Calu3 (cell line): ENCODE results near the gene STIL. TPM values are rescaled to one million over a fixed set of nuclear protein-coding genes. Genes with fewer than 3 reads are reported as not detected.
"Not testable (repeated sequence)": the region's sequence is repeated elsewhere in the genome, so short reads cannot be mapped to it uniquely, and the experiment has no call there.

Experiments used
- BruUV-seq: library from RNA; stranded (reverse); fragments of 400-500 nt; replicated peaks from 2 replicates; lab custom pipeline; 2021; lab: Mats Ljungman, UMichigan
- CTCF ChIA-PET: fragments of 300-600 bp; sonication (Branson Sonifier 250); formaldehyde crosslinking; loops from one replicate; lab custom pipeline; 2022; ENCODE audit warnings: antibody characterized with exemption; lab: Charles Lee
- DNase-seq: peaks from one replicate; pipeline ENCODE4 v3.0.0; 2022
- H3K27ac Mint-ChIP-seq: one replicate; pipeline ENCODE4 v1.8.0; 2022; ENCODE audit warnings: mixed read lengths; ENCODE audit not compliant: unreplicated experiment
- H3K27me3 Mint-ChIP-seq: one replicate; pipeline ENCODE4 v1.8.0; 2022; ENCODE audit warnings: mixed read lengths; ENCODE audit not compliant: unreplicated experiment
- H3K36me3 Mint-ChIP-seq: one replicate; pipeline ENCODE4 v1.8.0; 2022; ENCODE audit warnings: mild to moderate bottlenecking, moderate library complexity, mixed read lengths; ENCODE audit not compliant: insufficient read depth, unreplicated experiment
- H3K4me1 Mint-ChIP-seq: one replicate; pipeline ENCODE4 v1.8.0; 2022; ENCODE audit warnings: mild to moderate bottlenecking, low read depth, mixed read lengths; ENCODE audit not compliant: unreplicated experiment
- H3K4me3 Mint-ChIP-seq: one replicate; pipeline ENCODE4 v1.8.0; 2022; ENCODE audit warnings: mild to moderate bottlenecking, low read depth, moderate library complexity, mixed read lengths; ENCODE audit not compliant: unreplicated experiment
- H3K9me3 Mint-ChIP-seq: one replicate; pipeline ENCODE4 v1.8.0; 2022; ENCODE audit warnings: low read depth, mixed read lengths; ENCODE audit not compliant: unreplicated experiment
- intact Hi-C: fragments of 100-400 bp; cut with micrococcal nuclease; formaldehyde crosslinking; loops from one replicate; pipeline ENCODE4 v1.10.0; 2022; ENCODE audit not compliant: unreplicated experiment
- total RNA-seq: library from RNA; stranded (reverse); gene quantifications from 2 replicates; pipeline ENCODE4 v1.2.3, GENCODE V29; 2022
- TF ChIP-seq, protein P1 (sequence below): fragments of 200-600 bp; IDR thresholded peaks from one replicate; pipeline ENCODE4 v1.8.0; 2022; ENCODE audit warnings: antibody characterized with exemption; ENCODE audit not compliant: unreplicated experiment

The STIL gene
- total RNA-seq, 1 experiment from 2014 or later = 62.4 TPM

DNA sequence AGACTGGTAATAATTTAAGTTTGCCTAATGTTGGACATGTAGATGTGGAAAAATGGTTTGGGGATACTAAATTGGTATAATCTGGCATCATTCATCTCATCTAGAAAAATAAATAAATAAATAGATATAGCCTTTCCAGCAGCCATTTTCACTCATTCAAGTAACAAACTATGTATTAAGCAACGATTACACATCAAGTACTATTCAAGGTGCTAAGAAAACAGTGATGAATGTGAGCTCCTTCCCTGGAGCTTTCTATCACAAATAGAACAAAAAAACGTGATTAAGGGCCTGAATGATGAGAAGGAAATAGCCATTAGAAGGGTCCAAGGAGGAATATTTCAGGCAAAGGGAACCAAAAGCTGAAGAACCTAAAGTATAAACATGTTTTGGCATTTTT is 37.1 kb downstream of the STIL start:
- no TSS peak for BruUV-seq
- CTCF ChIA-PET = interaction anchor here (0.9 kb wide), 1 partner anchor 14 kb away, joined by 4 read pairs; no protein-coding TSS in a partner anchor
- no peak for DNase-seq
- intact Hi-C loops = no loop called here
- H3K36me3 Mint-ChIP-seq = peaks cover 45% of the 10 kb centered on the region
- H3K27me3 Mint-ChIP-seq = no peaks in the 10 kb centered on the region
- no peak overlapping the region for H3K4me3 Mint-ChIP-seq
- H3K4me1 Mint-ChIP-seq = peaks cover 17% of the 10 kb centered on the region
- H3K27ac Mint-ChIP-seq = no peak overlapping the region
- no peaks in the 10 kb centered on the region for H3K9me3 Mint-ChIP-seq
- TF ChIP-seq, protein P1, sequence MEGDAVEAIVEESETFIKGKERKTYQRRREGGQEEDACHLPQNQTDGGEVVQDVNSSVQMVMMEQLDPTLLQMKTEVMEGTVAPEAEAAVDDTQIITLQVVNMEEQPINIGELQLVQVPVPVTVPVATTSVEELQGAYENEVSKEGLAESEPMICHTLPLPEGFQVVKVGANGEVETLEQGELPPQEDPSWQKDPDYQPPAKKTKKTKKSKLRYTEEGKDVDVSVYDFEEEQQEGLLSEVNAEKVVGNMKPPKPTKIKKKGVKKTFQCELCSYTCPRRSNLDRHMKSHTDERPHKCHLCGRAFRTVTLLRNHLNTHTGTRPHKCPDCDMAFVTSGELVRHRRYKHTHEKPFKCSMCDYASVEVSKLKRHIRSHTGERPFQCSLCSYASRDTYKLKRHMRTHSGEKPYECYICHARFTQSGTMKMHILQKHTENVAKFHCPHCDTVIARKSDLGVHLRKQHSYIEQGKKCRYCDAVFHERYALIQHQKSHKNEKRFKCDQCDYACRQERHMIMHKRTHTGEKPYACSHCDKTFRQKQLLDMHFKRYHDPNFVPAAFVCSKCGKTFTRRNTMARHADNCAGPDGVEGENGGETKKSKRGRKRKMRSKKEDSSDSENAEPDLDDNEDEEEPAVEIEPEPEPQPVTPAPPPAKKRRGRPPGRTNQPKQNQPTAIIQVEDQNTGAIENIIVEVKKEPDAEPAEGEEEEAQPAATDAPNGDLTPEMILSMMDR = no peak

DNA sequence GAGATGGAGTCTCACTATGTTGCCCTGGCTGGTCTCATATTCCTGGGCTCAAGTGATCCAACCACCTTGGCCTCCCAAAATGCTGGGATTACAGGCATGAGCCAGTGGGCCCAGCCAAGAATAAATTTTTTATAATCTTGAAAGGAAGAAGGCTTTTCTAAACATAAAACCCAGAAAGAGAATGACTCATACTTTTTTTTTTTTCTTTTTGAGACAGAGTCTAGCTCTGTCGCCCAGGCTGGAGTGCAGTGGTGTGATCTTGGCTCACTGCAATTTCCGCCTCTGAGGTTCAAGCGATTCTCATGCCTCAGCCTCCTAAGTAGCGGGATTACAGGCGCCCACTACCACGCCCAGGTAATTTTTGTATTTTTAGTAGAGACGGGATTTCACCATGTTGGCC is 38.1 kb downstream of the STIL start:
- H3K9me3 Mint-ChIP-seq, H3K27me3 Mint-ChIP-seq, DNase-seq, H3K27ac Mint-ChIP-seq, intact Hi-C loops, H3K4me3 Mint-ChIP-seq, BruUV-seq: not testable (repeated sequence)
- H3K36me3 Mint-ChIP-seq = peaks cover 53% of the 10 kb centered on the region
- CTCF ChIA-PET = interaction anchor here (1.5 kb wide), 1 partner anchor 97 kb away, joined by 5 read pairs; no protein-coding TSS in a partner anchor
- H3K4me1 Mint-ChIP-seq = peaks cover 16% of the 10 kb centered on the region

DNA sequence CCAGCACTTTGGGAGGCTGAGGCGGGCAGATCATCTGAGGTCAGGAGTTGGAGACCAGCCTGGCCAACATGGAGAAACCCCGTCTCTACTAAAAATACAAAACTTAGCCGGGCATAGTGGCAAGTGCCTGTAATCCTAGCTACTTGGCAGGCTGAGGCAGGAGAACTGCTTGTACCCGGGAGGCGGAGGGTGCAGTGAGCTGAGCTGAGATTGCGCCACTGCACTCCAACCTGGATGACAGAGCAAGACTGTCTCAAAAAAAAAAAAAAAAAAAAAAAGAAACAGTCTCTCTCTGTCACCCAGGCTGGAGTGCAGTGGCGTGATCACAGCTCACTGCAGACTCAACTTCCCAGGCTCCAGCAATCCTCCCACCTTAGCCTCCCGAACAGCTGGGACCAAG is 48.4 kb downstream of the STIL start:
- DNase-seq, BruUV-seq, H3K4me1 Mint-ChIP-seq, H3K27me3 Mint-ChIP-seq, H3K9me3 Mint-ChIP-seq, H3K27ac Mint-ChIP-seq, H3K4me3 Mint-ChIP-seq, intact Hi-C loops: not testable (repeated sequence)
- CTCF ChIA-PET = interaction anchor here (0.6 kb wide), 1 partner anchor 86 kb away, joined by 3 read pairs; no protein-coding TSS in a partner anchor
- H3K36me3 Mint-ChIP-seq = peaks cover 65% of the 10 kb centered on the region

DNA sequence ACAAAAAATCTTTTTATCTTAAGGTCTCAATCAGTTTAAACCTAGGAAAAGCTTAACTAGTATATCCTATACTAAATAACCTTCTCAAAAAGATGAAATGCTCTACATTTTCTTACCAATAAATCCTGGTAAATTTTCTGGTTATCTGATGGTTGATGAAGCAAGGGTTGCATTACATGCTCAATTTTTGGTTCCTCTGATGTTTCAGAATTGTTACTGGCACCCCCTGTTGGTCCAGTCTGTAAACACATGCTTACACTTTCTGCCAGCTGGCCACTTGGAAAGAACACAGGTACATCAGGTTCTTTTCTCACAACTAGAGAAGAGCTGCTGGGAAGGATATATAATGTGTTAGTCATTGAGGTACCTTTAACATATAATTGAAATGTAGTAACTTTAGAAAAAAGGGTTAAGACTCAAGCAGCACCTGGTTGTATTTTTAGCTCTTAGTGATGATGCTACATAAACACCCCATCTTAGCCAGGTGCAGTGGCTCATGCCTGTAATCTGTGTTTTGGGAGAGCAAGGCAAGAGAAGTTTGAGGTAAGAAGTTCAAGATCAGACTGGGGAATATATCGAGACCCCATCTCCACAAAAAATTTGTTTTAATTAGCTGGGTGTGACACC is 51.0 kb downstream of the STIL start:
- no peaks in the 10 kb centered on the region for H3K9me3 Mint-ChIP-seq
- CTCF ChIA-PET = interaction anchor here (0.6 to 2.3 kb wide), 11 partner anchors 9 to 1861 kb away, joined by 3 to 52 read pairs (median 4); partner anchors contain the start of gene PDZK1IP1
- H3K27me3 Mint-ChIP-seq = no peaks in the 10 kb centered on the region
- TF ChIP-seq, protein P1 = peak; percentile 63
- BruUV-seq = no TSS peak
- no peak overlapping the region for H3K27ac Mint-ChIP-seq
- peaks cover 53% of the 10 kb centered on the region for H3K36me3 Mint-ChIP-seq
- intact Hi-C loops = loop anchor here (1.0 kb wide), 2 partner anchors 69 to 84 kb away; no protein-coding TSS in a partner anchor
- peak; percentile 64 for DNase-seq
- H3K4me3 Mint-ChIP-seq = no peak overlapping the region
- no peaks in the 10 kb centered on the region for H3K4me1 Mint-ChIP-seq

DNA sequence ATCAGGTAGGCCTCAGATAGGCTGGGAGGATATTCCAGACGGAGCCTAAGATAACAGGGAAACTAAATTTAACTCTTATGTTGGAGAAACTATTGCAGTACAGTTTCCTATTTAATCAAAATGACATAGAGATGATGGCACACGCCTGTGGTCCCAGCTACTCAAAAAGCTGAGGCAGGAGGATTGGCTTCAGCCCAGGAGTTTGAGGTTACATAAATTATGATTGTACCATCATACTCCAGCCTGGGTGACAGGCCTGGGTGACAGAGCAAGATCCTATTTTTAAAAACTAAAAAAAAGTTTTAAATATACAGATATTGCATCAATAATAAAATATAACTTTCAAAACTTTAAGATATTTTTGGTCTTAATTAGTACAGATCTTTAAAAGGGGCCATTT is 56.7 kb downstream of the STIL start:
- no peak for DNase-seq
- CTCF ChIA-PET = no interaction called here
- Mint-ChIP-seq H3K36me3 (peaks cover 51% of the 10 kb centered on the region), H3K27ac (no peak overlapping the region), H3K4me3 (no peak overlapping the region), H3K27me3 (no peaks in the 10 kb centered on the region), H3K4me1 (peaks cover 15% of the 10 kb centered on the region), H3K9me3 (no peaks in the 10 kb centered on the region)
- intact Hi-C loops = no loop called here
- BruUV-seq = no TSS peak
- TF ChIP-seq, protein P1 = no peak
